HEK293T (cell line): Measurements from ENCODE around the gene CAPRIN2.

Experiments
- CTCF ChIA-PET: fragments of 350-600 bp; formaldehyde crosslinking; extraction: SDS; loops from one replicate; lab custom pipeline; 2021; ENCODE audit warnings: antibody characterized with exemption, inconsistent platforms; lab: Yijun Ruan, JAX
- POLR2A ChIA-PET: fragments of 350-600 bp; formaldehyde crosslinking; extraction: SDS; loops from one replicate; lab custom pipeline; 2020; ENCODE audit warnings: antibody characterized with exemption, inconsistent platforms; lab: Yijun Ruan, JAX
- DNase-seq: peaks from one replicate; pipeline ENCODE4 v3.0.0; 2012; ENCODE audit warnings: mixed read lengths; ENCODE audit errors: extremely low spot score
- ARNT ChIP-seq: fragments of 450-650 bp; IDR thresholded peaks from 2 replicates; pipeline ENCODE4 v1.6.1; 2017; ENCODE audit warnings: mild to moderate bottlenecking
- BHLHE40 ChIP-seq: fragments of 450-650 bp; IDR thresholded peaks from 2 replicates; pipeline ENCODE4 v1.6.1; 2016; ENCODE audit warnings: mild to moderate bottlenecking, moderate library complexity, borderline replicate concordance
- CTBP1 ChIP-seq: fragments of 450-650 bp; IDR thresholded peaks from 2 replicates; pipeline ENCODE4 v1.6.1; 2016; ENCODE audit warnings: borderline replicate concordance
- ELF4 ChIP-seq: fragments of 450-650 bp; IDR thresholded peaks from 2 replicates; pipeline ENCODE4 v1.6.1; 2017; ENCODE audit warnings: antibody characterized with exemption
- FOXA1 ChIP-seq: fragments of 450-650 bp; IDR thresholded peaks from 2 replicates; pipeline ENCODE4 v1.6.1; 2016; ENCODE audit warnings: mild to moderate bottlenecking
- FOXK2 ChIP-seq: fragments of 450-650 bp; IDR thresholded peaks from 2 replicates; pipeline ENCODE4 v1.6.1; 2016; ENCODE audit warnings: mild to moderate bottlenecking
- FOXM1 ChIP-seq: fragments of 450-650 bp; IDR thresholded peaks from 2 replicates; pipeline ENCODE4 v1.6.1; 2017; ENCODE audit warnings: mild to moderate bottlenecking, borderline replicate concordance
- HDGF ChIP-seq: fragments of 450-650 bp; IDR thresholded peaks from 2 replicates; pipeline ENCODE4 v1.6.1; 2017; ENCODE audit warnings: antibody characterized with exemption, borderline replicate concordance
- L3MBTL2 ChIP-seq: fragments of 450-650 bp; conservative IDR thresholded peaks from 2 replicates; pipeline ENCODE4 v1.6.1; 2016; ENCODE audit warnings: mild to moderate bottlenecking
- LEF1 ChIP-seq: fragments of 450-650 bp; IDR thresholded peaks from 2 replicates; pipeline ENCODE4 v1.6.1; 2017; ENCODE audit warnings: mild to moderate bottlenecking, borderline replicate concordance
- NFRKB ChIP-seq: fragments of 450-650 bp; IDR thresholded peaks from 2 replicates; pipeline ENCODE4 v1.6.1; 2016; ENCODE audit warnings: mild to moderate bottlenecking, moderate library complexity
- PKNOX1 ChIP-seq: fragments of 450-650 bp; IDR thresholded peaks from 2 replicates; pipeline ENCODE4 v1.6.1; 2016
- SP1 ChIP-seq: fragments of 450-650 bp; IDR thresholded peaks from 2 replicates; pipeline ENCODE4 v1.6.1; 2017
- SUZ12 ChIP-seq: fragments of 450-650 bp; IDR thresholded peaks from 2 replicates; pipeline ENCODE4 v1.6.1; 2016; ENCODE audit warnings: mild to moderate bottlenecking
- TARDBP ChIP-seq: fragments of 450-650 bp; IDR thresholded peaks from 2 replicates; pipeline ENCODE4 v1.6.1; 2016
- ZNF384 ChIP-seq: fragments of 450-650 bp; IDR thresholded peaks from 2 replicates; pipeline ENCODE4 v1.6.1; 2016

Gene CAPRIN2

GRCh38 chr12:30746190-30746589 lies 8.6 kb downstream of the CAPRIN2 start:
- TF ChIP-seq TARDBP (no peak), HDGF (no peak), BHLHE40 (no peak), LEF1 (no peak), FOXA1 (no peak), NFRKB (no peak), SP1 (no peak), FOXK2 (no peak), L3MBTL2 (no peak), ELF4 (no peak), FOXM1 (no peak), ARNT (no peak)
- DNase-seq: no peak
- ChIA-PET CTCF (no interaction called here), POLR2A (no interaction called here)

- ChIA-PET CTCF (interaction anchor here (1.5 kb wide), 1 partner anchor 9 kb away, joined by 8 read pairs; no protein-coding TSS in a partner anchor), POLR2A (interaction anchor here (0.9 to 1.1 kb wide), 2 partner anchors 9 to 48 kb away, joined by 3 to 4 read pairs; no protein-coding TSS in a partner anchor)
- DNase-seq: no peak
Observed at GRCh38 chr12:30744321-30744720, 10.4 kb downstream of the CAPRIN2 start.

GRCh38 chr12:30740274-30740673 lies 14.5 kb downstream of the CAPRIN2 start:
- no peak for TF ChIP-seq CTBP1
- TF ChIP-seq LEF1: no peak
- no peak for TF ChIP-seq BHLHE40
- no peak for TF ChIP-seq ELF4
- TF ChIP-seq HDGF: no peak
- no peak for TF ChIP-seq FOXM1
- TF ChIP-seq NFRKB: no peak
- TF ChIP-seq TARDBP: no peak
- TF ChIP-seq FOXA1: no peak
- no peak for TF ChIP-seq PKNOX1
- TF ChIP-seq L3MBTL2: no peak
- CTCF ChIA-PET: no interaction called here
- DNase-seq: no peak
- POLR2A ChIA-PET: no interaction called here

More at GRCh38 chr12:30744321-30744720, 10.4 kb downstream of the CAPRIN2 start:
- no peak for TF ChIP-seq FOXM1
- TF ChIP-seq L3MBTL2: no peak
- TF ChIP-seq FOXK2: no peak
- TF ChIP-seq PKNOX1: no peak

- ChIA-PET CTCF (no interaction called here), POLR2A (no interaction called here)
- TF ChIP-seq FOXM1: no peak
- no peak for TF ChIP-seq SUZ12
- TF ChIP-seq LEF1: no peak
- TF ChIP-seq PKNOX1: no peak
- no peak for TF ChIP-seq SP1
- no peak for TF ChIP-seq ZNF384
- no peak for TF ChIP-seq FOXA1
- no peak for TF ChIP-seq HDGF
- TF ChIP-seq L3MBTL2: no peak
- TF ChIP-seq NFRKB: no peak
- TF ChIP-seq BHLHE40: no peak
- no peak for TF ChIP-seq FOXK2
- no peak for TF ChIP-seq TARDBP
- no peak for TF ChIP-seq ARNT
- TF ChIP-seq ELF4: no peak
- no peak for TF ChIP-seq CTBP1
- DNase-seq: no peak
Observed at GRCh38 chr12:30739020-30739419, 15.7 kb downstream of the CAPRIN2 start.

GRCh38 chr12:30732954-30733637 lies 21.7 kb downstream of the CAPRIN2 start:
- ChIA-PET CTCF (no interaction called here), POLR2A (no interaction called here)
- TF ChIP-seq TARDBP (no peak), PKNOX1 (no peak), SP1 (no peak), FOXA1 (no peak), ELF4 (no peak), NFRKB (no peak), ZNF384 (no peak), SUZ12 (no peak), HDGF (no peak), BHLHE40 (no peak), FOXK2 (no peak), ARNT (no peak), CTBP1 (no peak), LEF1 (no peak), L3MBTL2 (no peak), FOXM1 (no peak)
- DNase-seq: no peak

GRCh38 chr12:30730011-30730410 lies 24.7 kb downstream of the CAPRIN2 start:
- POLR2A ChIA-PET: no interaction called here
- no peak for DNase-seq
- CTCF ChIA-PET: interaction anchor here (0.6 kb wide), 1 partner anchor 541 kb away, joined by 3 read pairs; no protein-coding TSS in a partner anchor
- TF ChIP-seq NFRKB: no peak
